Cardiac septum (tissue), 1 donor: Measurements from ENCODE around the gene ELAVL1. TPM values are rescaled to one million over a fixed set of nuclear protein-coding genes. Genes with fewer than 3 reads are reported as not detected.
A peak's percentile ranks its signal among the peaks of the same experiment; 100 is the strongest.
"Not testable (repeated sequence)": the region's sequence is repeated elsewhere in the genome, so short reads cannot be mapped to it uniquely, and the experiment has no call there.

Experiments used
- DNase-seq: peaks from one replicate; pipeline ENCODE4 v3.0.0-alpha.2; 2020; ENCODE audit warnings: low spot score
- intact Hi-C: fragments of 100-400 bp; cut with DNase I; formaldehyde crosslinking; loops from one replicate; pipeline ENCODE4 v1.14.0; 2022
- long read RNA-seq: library from polyadenylated mRNA; unstranded; transcript quantifications from one replicate; pipeline ENCODE4 v2.0.0, GENCODE V29; 2021
- total RNA-seq: library from RNA; stranded (reverse); fragmentation: NEBNext Ultra II Directional; extraction: Animal tissue kit (Norgen Biotek cat#: 25700); gene quantifications from one replicate; pipeline ENCODE4 v1.2.1, GENCODE V29; 2021
- donor health status: DM: no; HTN: no; CAD: no.

The ELAVL1 gene
- 55.2 TPM for total RNA-seq
- long read RNA-seq, full-length matches to known transcripts = 181 of 204 reads
- long read RNA-seq, partial matches to known transcripts = 8 of 204 reads
- long read RNA-seq, other reads (novel, unspliced or antisense) = 15 of 204 reads

- DNase-seq = peak; percentile 91
- intact Hi-C loops = loop anchor here (10.0 kb wide), 1 partner anchor 149 kb away; no protein-coding TSS in a partner anchor
These were observed at the start of gene ELAVL1 for GRCh38 chr19:8005534-8006256. Gene ELAVL1, minus strand, starts transcription at chr19:8005641. Its CDS starts 13,826 bp downstream, at chr19:7991815.

- intact Hi-C loops = no loop called here
- DNase-seq = no peak
These were observed 48.7 kb upstream of the ELAVL1 start for GRCh38 chr19:8054169-8054568.

GRCh38 chr19:8052464-8052859, 47.0 kb upstream of the ELAVL1 start, which contains the start of gene CCL25:
Gene CCL25, plus strand, starts transcription at chr19:8052760. Its CDS starts 290 bp downstream, at chr19:8053050.
- no peak for DNase-seq
- intact Hi-C loops = no loop called here

GRCh38 chr19:8050274-8051096, 45.0 kb upstream of the ELAVL1 start:
- intact Hi-C loops = no loop called here
- DNase-seq = peak; percentile 85

GRCh38 chr19:8046569-8047165, 41.2 kb upstream of the ELAVL1 start:
- intact Hi-C loops = no loop called here
- DNase-seq = no peak

GRCh38 chr19:8045872-8046568, 40.6 kb upstream of the ELAVL1 start:
- intact Hi-C loops = no loop called here
- DNase-seq = no peak

GRCh38 chr19:8044018-8044417, 38.6 kb upstream of the ELAVL1 start:
- DNase-seq = no peak
- intact Hi-C loops = no loop called here

- DNase-seq = no peak
- intact Hi-C loops = no loop called here
These were observed 37.5 kb upstream of the ELAVL1 start for GRCh38 chr19:8042900-8043299.

- intact Hi-C loops = no loop called here
These were observed 36.1 kb upstream of the ELAVL1 start for GRCh38 chr19:8041531-8041931.

GRCh38 chr19:8039231-8039630, 33.8 kb upstream of the ELAVL1 start:
- intact Hi-C loops = no loop called here
- no peak for DNase-seq

More at GRCh38 chr19:8041531-8041931, 36.1 kb upstream of the ELAVL1 start:
- DNase-seq = no peak

GRCh38 chr19:8038815-8039214, 33.4 kb upstream of the ELAVL1 start:
- DNase-seq = no peak
- intact Hi-C loops = no loop called here

GRCh38 chr19:8036434-8037099, 31.1 kb upstream of the ELAVL1 start:
- intact Hi-C loops = no loop called here
- no peak for DNase-seq

- intact Hi-C loops = no loop called here
These were observed 28.7 kb upstream of the ELAVL1 start for GRCh38 chr19:8034178-8034525.

GRCh38 chr19:8033287-8034177, 28.1 kb upstream of the ELAVL1 start:
- intact Hi-C loops = not testable (repeated sequence)

More at GRCh38 chr19:8034178-8034525, 28.7 kb upstream of the ELAVL1 start:
- no peak for DNase-seq

GRCh38 chr19:8030960-8031359, 25.5 kb upstream of the ELAVL1 start:
- no peak for DNase-seq
- intact Hi-C loops = no loop called here

More at GRCh38 chr19:8033287-8034177, 28.1 kb upstream of the ELAVL1 start:
- not testable (repeated sequence) for DNase-seq

GRCh38 chr19:8028951-8029491, 23.6 kb upstream of the ELAVL1 start:
- no peak for DNase-seq
- intact Hi-C loops = no loop called here

GRCh38 chr19:8025316-8025715, 19.9 kb upstream of the ELAVL1 start:
- intact Hi-C loops = no loop called here
- no peak for DNase-seq

GRCh38 chr19:8024256-8024655, 18.8 kb upstream of the ELAVL1 start:
- intact Hi-C loops = not testable (repeated sequence)

More at GRCh38 chr19:8024256-8024655, 18.8 kb upstream of the ELAVL1 start:
- DNase-seq = not testable (repeated sequence)
